ENCODE measurements around the gene AGPAT1. TPM values are rescaled to one million over a fixed set of nuclear protein-coding genes. Genes with fewer than 3 reads are reported as not detected.
"Not testable (repeated sequence)": the region's sequence is repeated elsewhere in the genome, so short reads cannot be mapped to it uniquely, and the experiment has no call there.

The AGPAT1 gene
- total RNA-seq, 1 experiment from 2014 or later = 55.6 TPM

DNA sequence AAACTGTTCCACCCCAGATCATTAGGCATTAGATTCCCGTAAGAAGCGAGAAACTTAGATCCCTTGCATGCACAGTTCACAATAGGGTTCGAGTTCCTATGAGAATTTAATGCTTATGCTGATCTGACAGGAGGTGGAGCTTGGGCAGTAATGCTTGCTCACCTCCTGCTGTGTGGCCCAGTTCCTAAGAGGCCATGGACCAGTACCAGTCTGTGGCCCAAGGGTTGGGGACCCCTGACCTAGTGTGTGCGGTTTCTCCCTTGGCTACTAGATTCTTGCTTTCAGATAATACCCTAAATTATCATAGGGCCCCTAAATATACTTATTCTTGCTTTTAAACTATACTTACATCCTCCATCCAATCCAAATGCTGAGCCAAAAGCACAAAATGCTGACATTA lies 18.5 kb upstream of the AGPAT1 start:
- H3K4me2 ChIP-seq (ENCODE audit: low read length) = peak overlapping the region; percentile 91
- CTCF ChIA-PET = no interaction called here
- peak overlapping the region in 1 of 2 experiments; percentile 65; a peak in 1 of 4 replicates for H3K4me3 ChIP-seq (replicated peaks in 1 of 2; ENCODE audit: low read depth in 1 of 2, low read length in 2 of 2)
- no peaks in the 10 kb centered on the region for H3K9me2 ChIP-seq (ENCODE audit: insufficient read depth)
- peak overlapping the region; percentile 76 for H3K9ac ChIP-seq (ENCODE audit: low read length)
- DNase-seq (ENCODE audit: low read depth, low spot score) (no peak), ATAC-seq (no peak)
- no peaks in the 10 kb centered on the region for H3K9me3 ChIP-seq (ENCODE audit: control insufficient read depth in 1 of 2, insufficient read depth in 1 of 2, low read depth in 1 of 2, low read length in 2 of 2)
- no peaks in the 10 kb centered on the region for H3K27me3 ChIP-seq (ENCODE audit: insufficient read depth, low read length)
- BruUV-seq (replicated peaks) = no TSS peak
- intact Hi-C loops (cut with micrococcal nuclease) = no loop called here
- H3K79me2 ChIP-seq (ENCODE audit: insufficient read depth, low read length) = peaks cover 3% of the 10 kb centered on the region; the same call in 1 of the 2 replicates
- no peak overlapping the region for H2AFZ ChIP-seq (ENCODE audit: low read depth, low read length, poor library complexity, severe bottlenecking)
- H3K4me1 ChIP-seq (ENCODE audit: control insufficient read depth in 1 of 2, insufficient read depth in 2 of 2, low read length in 2 of 2) = peaks cover 27 to 62% of the 10 kb centered on the region in 2 experiments
- TF ChIP-seq JUND (IDR thresholded peaks at IDR 0.05) = no peak
- no peak for TF ChIP-seq SIN3A (IDR thresholded peaks at IDR 0.05; ENCODE audit: low read depth)
- no peak for TF ChIP-seq CTCF (IDR thresholded peaks at IDR 0.05 in 2 of 3, conservative IDR thresholded peaks at IDR 0.05 in 1 of 3; ENCODE audit: borderline replicate concordance in 1 of 3, insufficient read depth in 1 of 3, low read depth in 2 of 3, low read length in 2 of 3)
- TF ChIP-seq ZBTB33 (IDR thresholded peaks at IDR 0.05; ENCODE audit: extremely low read depth, insufficient replicate concordance, low read length) = no peak
- no peak for TF ChIP-seq MAX (IDR thresholded peaks at IDR 0.05)
- TF ChIP-seq, protein P1, sequence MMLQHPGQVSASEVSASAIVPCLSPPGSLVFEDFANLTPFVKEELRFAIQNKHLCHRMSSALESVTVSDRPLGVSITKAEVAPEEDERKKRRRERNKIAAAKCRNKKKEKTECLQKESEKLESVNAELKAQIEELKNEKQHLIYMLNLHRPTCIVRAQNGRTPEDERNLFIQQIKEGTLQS (IDR thresholded peaks at IDR 0.05) = no peak
- TF ChIP-seq CBX3 (IDR thresholded peaks at IDR 0.05; ENCODE audit: low read depth) = no peak
- no peak for TF ChIP-seq POLR2A (IDR thresholded peaks at IDR 0.05; ENCODE audit: borderline replicate concordance, extremely low read depth, insufficient read depth, insufficient read length)
- TF ChIP-seq EZH2 (IDR thresholded peaks at IDR 0.05) = no peak
- TF ChIP-seq REST (IDR thresholded peaks at IDR 0.05; ENCODE audit: low read depth) = no peak
- no peak for TF ChIP-seq ELF1 (IDR thresholded peaks at IDR 0.05; ENCODE audit: borderline replicate concordance, low read depth)
- no peak for TF ChIP-seq POLR2AphosphoS5 (IDR thresholded peaks at IDR 0.05; ENCODE audit: low read depth, low read length)
- TF ChIP-seq TCF7L2 (IDR thresholded peaks at IDR 0.05; ENCODE audit: borderline replicate concordance, extremely low read depth, insufficient read depth, insufficient read length) = no peak
- no peaks in the 10 kb centered on the region for H4K20me1 ChIP-seq (ENCODE audit: insufficient read depth)
- POLR2A ChIA-PET = interaction anchor here (1.8 kb wide), 1 partner anchor 9 kb away, joined by 11 read pairs; no protein-coding TSS in a partner anchor
- peak overlapping the region; percentile 71 for H3K27ac ChIP-seq (ENCODE audit: low read depth, low read length)
- RAD21 ChIA-PET (ENCODE audit: low non-redundant PET in 1 of 2, low total read pairs in 2 of 2, uncharacterized antibody in 2 of 2, unreplicated experiment in 2 of 2) = no interaction called here
- no peaks in the 10 kb centered on the region for H3K36me3 ChIP-seq (ENCODE audit: control insufficient read depth in 1 of 2, insufficient read depth in 2 of 2, low read length in 2 of 2)

DNA sequence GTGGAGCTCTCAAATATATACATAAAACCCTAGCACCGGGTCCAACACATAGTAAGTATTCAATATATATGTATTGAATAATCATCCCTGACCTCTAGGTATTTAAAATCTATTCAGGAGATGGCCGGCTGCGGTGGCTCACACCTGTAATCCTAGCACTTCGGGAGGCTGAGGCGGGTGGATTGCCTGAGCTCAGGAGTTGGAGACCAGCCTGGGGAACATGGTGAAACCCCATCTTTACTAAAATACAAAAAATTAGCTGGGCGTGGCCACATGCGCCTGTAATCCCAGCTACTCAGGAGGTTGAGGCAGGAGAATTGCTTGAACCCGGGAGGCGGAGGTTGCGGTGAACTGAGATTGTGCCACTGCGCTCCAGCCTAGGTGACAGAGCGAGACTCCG lies 17.2 kb upstream of the AGPAT1 start:
- Histone ChIP-seq H3K4me1 (ENCODE audit: control insufficient read depth in 1 of 2, insufficient read depth in 2 of 2, low read length in 2 of 2) (peaks cover 33 to 73% of the 10 kb centered on the region in 2 experiments), H3K4me2 (ENCODE audit: low read length) (peak overlapping the region; percentile 52), H3K79me2 (ENCODE audit: insufficient read depth, low read length) (peaks cover 13% of the 10 kb centered on the region)
- intact Hi-C loops (cut with micrococcal nuclease); RAD21 ChIA-PET (ENCODE audit: low non-redundant PET in 1 of 2, low total read pairs in 2 of 2, uncharacterized antibody in 2 of 2, unreplicated experiment in 2 of 2); H3K9me3 ChIP-seq (ENCODE audit: control insufficient read depth in 1 of 2, insufficient read depth in 1 of 2, low read depth in 1 of 2, low read length in 2 of 2); ATAC-seq; H3K4me3 ChIP-seq (replicated peaks in 1 of 2; ENCODE audit: low read depth in 1 of 2, low read length in 2 of 2); H4K20me1 ChIP-seq (ENCODE audit: insufficient read depth); H3K27ac ChIP-seq (ENCODE audit: low read depth, low read length); CTCF ChIA-PET; H3K36me3 ChIP-seq (ENCODE audit: control insufficient read depth in 1 of 2, insufficient read depth in 2 of 2, low read length in 2 of 2); DNase-seq (ENCODE audit: low read depth, low spot score); H3K9ac ChIP-seq (ENCODE audit: low read length); H3K27me3 ChIP-seq (ENCODE audit: insufficient read depth, low read length); H2AFZ ChIP-seq (ENCODE audit: low read depth, low read length, poor library complexity, severe bottlenecking); H3K9me2 ChIP-seq (ENCODE audit: insufficient read depth); BruUV-seq (replicated peaks): not testable (repeated sequence)
- POLR2A ChIA-PET = interaction anchor here (1.0 kb wide), 1 partner anchor 16 kb away, joined by 5 read pairs; no protein-coding TSS in a partner anchor

Measured in HCT116 (cell line).